GM21717 (cell line): ENCODE data around the gene GNG3.
"Not testable (repeated sequence)": the region's sequence is repeated elsewhere in the genome, so short reads cannot be mapped to it uniquely, and the experiment has no call there.

Source experiments
- ATAC-seq: cut with Tn5 transposase; IDR thresholded peaks from one replicate; pipeline ENCODE4 v1.9.1; 2021; ENCODE audit warnings: mild to moderate bottlenecking, moderate library complexity; ENCODE audit not compliant: unreplicated experiment

The GNG3 gene

DNA sequence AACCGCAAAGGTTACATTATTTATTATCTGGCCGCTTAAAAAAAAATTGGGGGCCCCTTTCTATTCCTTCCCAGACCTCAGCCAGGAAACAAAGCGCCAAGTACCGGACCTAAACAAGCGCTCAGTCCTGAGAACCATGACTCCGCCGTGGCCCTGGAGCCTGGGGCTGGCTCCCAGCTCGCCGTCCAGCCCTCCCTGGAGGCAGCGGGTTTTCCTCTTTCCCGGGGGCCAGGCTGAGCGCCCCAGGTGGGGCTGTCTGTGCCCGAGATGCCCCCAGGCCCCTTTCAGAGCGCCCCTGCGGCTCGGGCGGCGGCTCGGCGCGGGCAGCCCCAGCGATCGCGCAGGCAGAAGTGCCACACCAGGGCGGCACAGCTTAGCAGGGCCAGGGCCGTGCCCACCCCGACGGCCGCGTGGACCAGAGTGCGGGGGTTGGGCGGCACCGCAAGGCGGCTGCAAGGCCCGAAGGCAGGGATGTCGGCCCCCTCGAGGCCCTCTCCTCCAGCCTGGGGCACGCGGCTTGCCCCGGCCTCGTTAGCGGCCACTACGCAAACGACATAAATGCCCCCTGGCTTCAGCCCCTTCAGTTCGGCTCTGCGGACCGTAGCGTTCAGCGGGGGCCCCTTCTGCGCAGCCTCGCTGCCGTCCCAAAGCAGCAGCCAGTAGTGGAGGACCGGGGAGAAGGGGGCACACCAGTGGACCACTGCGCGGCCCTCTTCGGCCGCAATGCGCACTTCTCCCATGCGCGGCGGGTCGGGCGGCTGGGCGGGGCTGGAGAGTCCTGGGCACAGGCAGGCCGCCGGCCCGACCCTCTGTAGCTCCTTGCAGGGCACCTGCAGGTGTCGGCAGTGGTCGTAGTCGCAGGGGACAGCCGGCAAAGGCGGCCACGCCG, 19.7 kb upstream of the GNG3 start:
- ATAC-seq, result no peak

DNA sequence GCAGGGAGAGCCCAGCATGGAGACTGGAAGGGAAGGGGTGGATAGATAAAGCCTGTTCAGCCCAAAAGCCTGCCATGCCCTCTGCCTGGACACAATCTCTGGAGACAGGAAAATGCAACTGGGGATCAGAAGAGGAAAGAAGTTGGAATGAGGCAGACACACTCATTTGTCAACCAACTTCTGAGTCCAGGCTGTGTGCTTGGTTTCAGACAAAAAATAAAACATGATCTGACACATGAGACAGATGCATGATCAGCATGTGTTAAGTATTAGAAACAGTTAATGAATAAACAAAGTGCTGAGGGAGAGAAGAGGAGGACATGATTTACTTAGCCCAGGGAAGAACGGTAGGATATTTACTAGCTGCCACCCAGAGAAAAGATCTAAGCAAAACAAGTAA, 19.0 kb upstream of the GNG3 start:
- ATAC-seq, result no peak

DNA sequence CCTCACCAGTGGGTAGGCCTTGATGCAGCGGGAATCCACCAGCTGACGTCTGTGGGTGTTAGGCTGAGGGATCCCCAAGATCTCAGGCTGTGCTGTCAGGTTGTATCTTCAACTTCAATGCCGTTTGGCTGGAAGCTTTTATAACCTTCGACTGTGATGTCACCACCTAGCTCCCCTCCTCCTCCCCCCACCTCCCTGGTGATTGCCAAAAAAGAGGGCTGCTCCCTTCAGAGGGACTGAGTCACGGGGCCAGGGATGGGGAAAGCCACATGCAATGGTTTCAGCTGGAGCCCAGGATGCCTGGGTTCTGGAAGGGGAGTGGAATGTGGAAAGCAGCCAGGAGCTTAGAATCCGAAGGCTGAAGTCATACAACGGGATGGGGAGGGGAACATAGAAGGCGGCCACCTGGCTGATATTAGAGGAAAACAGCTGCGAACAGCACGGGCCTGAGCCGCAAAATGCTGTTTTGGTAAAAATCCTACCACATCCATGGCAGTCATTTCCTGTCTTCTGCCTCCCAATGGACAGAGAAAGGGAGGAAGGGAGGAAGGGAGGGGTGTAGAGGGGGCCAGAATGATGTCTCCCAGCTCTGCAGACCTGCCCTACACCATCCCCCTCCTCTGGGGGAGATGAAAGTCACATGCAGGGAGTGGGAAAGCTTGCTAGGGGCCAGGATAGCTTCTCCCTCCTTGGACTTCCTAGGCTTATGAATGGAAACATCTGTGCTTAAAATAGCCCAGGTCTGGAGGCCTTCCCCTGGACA, 17.9 kb upstream of the GNG3 start, which contains the start of gene LRRN4CL:
Gene LRRN4CL (minus strand): TSS at position 110 of the 763 bp plus-strand sequence. CDS start 1,022 bp downstream, outside the sequence.
- no peak for ATAC-seq

DNA sequence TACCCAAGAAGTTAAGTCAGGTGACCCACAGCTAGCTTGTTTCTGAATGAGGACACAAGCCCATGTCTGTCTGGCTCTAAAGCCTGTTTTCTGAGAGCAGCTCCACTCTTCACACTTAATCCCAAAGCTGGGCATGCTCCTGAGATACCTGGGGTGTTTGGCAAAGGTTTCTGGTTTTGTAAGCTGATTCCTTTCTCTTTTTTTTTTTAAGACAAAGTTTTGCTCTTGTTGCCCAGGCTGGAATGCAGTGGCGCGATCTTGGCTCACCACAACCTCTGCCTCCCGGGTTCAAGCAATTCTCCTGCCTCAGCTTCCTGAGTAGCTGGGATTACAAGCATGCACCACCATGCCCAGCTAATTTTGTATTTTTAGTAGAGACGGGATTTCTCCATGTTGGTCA, 13.9 kb upstream of the GNG3 start:
- not testable (repeated sequence) for ATAC-seq

DNA sequence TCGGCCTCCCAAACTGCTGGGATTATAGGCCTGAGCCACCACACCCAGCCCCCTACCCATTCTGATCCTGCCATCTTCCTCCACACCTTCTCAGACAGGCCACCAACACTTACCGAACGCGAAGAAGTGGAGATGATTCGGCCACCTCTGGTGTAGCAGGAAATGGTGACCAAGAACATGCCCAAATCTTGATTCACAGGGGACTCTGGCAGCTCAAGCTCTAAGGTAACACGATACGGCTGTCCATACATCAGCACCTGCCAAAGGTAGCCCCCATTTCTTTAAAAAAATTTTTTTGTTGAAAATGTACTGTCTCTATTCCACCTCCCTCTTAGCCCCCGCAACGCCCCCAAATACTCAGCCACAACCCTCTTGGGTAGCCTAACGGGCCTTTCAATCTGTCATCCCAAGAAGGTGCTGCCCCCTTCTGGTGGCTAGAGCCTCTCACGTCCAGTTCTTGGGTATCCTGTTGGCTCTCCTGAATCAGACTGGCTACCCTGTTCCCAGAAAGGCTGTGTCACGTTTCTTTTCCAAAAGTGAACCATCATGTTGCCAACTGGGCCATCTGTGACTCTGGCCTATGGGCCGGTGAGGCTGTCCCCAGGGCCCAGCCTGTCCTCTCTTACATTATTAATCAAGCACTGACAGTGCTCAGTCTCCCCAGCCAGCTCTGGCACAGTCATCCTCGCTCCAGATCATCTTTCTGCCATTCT, 12.9 kb upstream of the GNG3 start:
- ATAC-seq, result no peak

DNA sequence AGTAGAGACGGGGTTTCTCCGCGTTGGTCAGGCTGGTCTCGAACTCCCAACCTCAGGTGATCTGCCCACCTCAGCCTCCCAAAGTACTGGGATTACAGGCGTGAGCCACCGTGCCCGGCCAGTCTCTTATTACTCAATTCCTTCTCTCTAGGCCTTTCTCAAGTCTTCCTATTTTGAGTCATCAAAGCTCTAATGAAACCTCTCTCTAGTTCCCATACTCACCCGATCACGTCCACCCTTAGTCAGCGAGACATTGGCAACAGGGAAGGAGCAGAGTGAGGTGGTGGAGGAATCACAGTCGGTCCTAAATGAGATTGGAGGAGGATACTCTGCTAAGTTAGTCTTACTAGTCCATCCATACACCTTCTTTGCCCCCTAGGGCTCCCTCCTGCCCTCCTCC, 5.2 kb upstream of the GNG3 start:
- no peak for ATAC-seq

DNA sequence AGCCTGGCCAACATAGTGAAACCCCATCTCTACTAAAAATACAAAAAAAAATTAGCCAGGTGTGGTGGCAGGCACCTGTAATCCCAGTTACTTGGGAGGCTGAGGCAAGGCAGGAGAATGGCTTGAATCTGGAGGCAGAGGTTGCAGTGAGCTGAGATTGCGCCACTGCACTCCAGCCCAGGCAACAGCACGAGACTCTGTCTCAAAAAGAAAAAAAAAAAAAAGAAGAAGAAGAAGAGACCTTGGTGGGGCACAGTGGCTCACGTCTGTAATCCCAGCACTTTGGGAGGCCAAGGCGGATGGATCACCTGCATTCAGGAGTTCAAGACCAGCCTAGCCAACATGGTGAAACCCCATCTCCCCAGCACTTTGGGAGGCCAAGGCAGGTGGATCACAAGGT, 3.6 kb upstream of the GNG3 start:
- ATAC-seq, result not testable (repeated sequence)

DNA sequence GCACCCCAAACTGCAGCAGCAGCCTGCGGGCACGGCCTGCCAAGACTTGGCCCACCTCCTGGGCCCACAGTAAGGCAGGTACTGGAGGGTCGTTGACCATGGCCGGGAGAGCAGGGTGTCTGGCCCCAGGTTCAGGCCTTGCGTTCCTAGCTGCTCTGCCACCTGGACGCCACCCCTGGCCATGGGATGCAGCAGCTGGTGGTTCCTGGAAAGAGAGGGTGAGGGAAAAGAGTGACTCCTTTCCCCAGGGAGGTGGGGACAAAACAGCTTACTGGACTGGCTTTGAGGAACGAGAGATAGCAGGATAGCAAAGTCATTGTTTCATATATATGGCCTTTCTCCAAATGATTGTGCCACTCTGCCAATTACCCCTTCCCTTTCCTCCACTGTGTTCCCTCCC, 2.1 kb upstream of the GNG3 start:
- ATAC-seq, result no peak

DNA sequence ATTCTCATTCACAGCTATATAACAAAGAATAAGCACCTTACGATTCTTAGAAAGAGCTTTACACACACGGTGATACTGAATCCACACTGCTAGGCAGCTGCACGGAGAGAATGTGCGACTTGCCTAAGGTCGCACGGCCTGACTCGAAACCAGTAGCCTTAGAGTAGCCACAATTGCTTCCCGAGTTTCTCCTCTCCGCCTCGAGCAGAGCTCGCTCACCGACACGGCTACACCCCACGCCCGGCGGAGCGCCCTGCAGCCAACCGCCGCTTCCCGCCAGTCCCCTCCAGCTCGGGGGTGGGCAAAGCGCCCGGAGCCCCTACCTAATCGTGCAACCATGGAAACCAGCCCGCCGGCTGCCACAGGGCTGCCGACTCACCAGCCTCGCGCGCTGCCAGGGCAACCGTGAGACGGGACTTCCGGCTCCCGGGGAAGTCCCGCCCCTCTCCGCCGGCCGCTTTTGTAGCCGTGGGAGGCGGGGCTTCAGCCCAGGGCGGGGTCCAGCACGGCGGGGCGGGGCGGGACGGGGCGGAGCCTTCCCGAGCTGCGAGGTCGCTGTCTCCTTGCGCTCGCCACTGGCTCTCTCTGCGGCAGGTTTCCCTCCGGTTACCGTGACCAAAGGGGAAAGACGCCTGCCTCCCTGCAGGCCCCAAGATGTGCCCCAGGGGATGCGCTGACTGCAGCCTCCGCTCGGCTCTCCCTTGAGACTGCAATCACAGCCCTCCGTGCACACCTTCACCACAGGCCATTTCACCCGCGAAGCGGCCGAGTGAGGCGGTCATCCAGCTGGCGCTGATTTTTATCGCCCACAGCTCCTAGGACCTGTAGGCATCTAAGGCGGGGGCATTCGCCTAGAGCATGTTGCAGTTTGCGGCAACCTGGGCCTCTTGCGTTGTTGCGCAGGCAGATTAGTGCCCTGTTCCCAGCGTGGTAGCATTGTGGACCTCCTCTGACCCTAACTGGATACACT, 1.3 kb upstream of the GNG3 start:
- peak; percentile 28 for ATAC-seq

DNA sequence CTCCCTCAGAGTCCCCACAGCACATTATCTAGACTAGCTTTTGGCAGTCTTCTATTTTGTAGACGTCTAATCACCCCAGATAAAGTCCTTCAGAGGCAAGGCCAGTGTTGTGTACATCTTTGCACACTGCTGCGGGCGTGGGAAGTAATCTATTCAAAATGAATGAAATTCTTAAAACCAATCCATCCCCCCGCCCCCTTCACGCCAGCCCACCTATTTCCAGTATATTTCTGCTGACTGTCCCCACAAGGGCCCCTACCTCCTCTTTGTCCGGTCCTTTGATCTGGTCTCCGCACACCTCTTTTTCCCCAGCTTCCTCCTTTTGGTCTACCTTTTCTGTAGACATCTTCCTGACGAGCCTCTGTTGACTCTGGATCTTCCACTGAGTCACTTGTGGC, 627 bp upstream of the GNG3 start:
- no peak for ATAC-seq

DNA sequence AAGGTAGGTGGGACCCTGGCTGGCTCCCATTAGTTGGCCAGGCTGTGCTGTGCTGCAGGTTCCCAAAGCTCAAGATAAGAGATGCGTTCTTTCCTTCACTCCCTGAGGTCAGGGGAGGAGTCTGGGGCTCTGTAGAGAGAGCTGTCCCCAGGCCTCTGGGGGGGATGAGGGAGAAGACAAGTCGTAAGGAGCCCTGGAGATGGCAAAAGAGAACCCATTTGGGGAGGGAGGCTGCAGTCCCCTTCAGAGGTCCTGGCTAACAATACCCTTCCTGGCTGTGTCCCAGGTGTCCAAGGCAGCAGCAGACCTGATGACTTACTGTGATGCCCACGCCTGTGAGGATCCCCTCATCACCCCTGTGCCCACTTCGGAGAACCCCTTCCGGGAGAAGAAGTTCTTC, 916 bp downstream of the GNG3 start:
- ATAC-seq, result no peak

DNA sequence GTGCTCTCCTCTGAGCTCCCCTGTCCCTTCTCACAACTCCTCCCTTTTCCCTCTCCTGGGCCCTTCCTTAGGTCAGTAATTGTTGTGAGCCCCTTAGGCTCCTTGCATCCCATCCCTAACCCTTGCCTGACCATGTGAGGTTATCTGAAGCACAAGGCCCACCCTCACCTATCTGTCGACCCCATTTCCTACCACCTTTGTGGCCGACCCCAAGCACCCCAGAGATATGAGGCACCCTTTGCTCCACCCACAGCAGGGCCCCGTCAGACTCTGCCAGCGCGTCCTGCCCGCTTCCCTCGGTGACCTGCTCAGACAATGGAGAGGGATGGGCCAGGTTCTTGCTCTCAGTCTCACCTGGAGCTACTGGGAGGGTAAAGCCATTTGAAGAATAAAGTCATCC, 1.3 kb downstream of the GNG3 start:
- ATAC-seq, result no peak

DNA sequence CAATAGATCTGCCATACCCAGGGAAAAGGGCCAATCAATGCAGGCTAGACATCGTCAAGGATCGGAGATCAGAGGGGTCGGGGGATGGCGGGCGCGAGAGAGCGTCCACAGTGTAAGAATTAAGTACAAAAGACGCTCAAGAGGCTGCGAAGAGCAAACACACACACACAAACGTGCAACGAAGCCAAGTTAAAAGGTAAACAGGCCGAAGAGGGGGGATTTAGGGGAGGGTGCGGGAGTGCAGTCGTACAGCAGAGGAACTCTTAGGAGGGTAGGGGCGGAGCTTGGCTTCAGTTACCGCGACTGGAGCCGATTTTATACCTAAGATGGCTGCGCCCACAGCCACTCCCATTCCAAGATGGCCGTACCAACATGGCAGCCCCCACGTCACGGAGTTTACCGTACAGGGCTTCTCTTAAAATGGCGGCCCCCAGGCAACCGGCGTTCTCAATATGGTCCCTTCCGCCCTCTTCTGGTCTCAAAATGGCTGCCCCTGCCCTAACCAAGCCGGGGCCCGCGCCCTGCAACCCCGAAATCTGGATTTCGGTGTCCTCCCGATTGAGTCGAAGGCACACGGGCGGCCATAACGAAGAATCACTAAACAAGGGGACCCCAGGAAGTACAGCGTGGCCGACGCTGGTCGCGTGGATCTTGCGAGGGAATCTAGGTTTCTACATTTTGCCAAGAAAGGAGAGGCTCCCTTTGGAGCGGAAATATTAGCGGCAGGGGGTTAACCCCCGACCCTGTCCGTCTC, 1.9 kb downstream of the GNG3 start:
- peak; percentile 66 for ATAC-seq

DNA sequence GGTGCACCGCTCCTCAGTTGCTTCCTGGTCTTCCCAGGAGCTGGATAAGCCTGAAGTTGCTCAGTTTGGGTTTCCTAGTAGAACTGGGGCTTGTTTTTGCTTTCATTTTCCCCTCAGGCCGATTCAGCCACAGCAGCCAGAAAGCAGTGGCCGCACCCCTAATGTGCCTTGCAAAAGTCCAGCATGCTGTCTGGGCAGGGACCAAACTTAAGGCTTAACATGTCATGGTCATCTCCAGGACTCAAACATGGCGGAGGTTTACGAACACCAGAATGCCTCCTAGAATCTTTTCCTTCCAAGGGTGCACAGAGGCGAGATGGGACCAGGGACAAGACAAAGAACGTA, 2.5 kb downstream of the GNG3 start:
- ATAC-seq, result no peak

DNA sequence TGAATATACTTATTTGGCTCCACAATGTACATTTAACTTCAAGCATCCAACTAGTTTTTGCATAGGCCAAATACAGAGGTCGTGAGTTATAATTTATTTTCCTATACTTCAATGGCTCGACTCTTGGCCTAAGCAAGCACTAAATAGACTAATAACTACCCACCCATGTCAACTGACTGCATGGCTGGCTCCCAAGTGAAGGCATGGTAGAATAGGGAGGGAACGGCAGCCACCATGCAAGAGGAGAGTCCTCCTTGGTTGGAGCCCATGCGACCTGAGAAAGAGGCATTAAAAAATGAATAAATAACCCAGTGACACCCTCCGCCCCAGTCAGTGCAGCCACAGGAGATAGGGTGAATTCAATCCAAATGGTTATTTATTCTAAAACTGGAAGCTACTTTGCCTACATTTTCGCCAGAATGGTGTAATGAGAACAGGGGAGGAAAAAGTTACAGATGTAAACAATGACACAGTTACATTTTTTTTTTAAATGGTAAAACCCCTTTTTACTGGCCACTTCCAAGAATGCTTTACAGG, 4.9 kb downstream of the GNG3 start:
- ATAC-seq, result no peak

DNA sequence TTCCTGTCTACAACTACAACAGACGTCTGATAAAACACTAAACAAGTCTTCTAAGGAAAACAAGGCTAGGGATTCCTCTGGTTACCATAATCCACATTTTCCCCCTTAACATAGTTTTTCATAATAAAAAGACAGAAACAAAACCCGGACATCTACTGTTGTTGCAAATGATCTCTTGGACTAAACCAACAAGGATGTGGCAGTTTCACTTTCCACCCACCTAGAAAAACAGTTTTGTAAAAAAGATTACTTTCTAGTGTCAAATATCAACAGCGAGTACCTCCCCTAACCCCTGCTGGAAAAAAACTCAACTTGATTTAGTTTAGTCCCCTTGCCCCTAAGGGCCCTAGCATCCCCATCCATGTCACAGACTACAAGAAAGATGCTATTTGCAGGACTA, 5.4 kb downstream of the GNG3 start:
- no peak for ATAC-seq

DNA sequence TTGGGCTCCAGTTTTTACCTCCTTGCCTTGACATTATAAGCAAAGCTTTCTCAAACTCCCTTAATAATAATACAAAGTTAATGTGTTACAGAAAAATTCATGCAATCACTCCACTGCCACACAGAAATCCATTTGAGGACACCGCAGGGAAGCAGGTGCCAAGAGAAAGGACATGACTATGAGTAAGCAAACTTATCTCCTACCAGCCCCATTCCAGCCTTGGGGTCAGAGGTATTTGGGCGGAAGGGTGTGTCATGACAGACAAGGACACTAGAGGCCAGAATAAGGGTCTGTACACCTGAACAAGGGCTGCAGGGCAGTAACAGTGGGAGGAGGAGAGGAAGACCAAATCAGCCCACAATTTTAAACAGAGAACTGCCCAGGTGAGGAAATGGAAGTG, 5.9 kb downstream of the GNG3 start:
- ATAC-seq, result no peak

DNA sequence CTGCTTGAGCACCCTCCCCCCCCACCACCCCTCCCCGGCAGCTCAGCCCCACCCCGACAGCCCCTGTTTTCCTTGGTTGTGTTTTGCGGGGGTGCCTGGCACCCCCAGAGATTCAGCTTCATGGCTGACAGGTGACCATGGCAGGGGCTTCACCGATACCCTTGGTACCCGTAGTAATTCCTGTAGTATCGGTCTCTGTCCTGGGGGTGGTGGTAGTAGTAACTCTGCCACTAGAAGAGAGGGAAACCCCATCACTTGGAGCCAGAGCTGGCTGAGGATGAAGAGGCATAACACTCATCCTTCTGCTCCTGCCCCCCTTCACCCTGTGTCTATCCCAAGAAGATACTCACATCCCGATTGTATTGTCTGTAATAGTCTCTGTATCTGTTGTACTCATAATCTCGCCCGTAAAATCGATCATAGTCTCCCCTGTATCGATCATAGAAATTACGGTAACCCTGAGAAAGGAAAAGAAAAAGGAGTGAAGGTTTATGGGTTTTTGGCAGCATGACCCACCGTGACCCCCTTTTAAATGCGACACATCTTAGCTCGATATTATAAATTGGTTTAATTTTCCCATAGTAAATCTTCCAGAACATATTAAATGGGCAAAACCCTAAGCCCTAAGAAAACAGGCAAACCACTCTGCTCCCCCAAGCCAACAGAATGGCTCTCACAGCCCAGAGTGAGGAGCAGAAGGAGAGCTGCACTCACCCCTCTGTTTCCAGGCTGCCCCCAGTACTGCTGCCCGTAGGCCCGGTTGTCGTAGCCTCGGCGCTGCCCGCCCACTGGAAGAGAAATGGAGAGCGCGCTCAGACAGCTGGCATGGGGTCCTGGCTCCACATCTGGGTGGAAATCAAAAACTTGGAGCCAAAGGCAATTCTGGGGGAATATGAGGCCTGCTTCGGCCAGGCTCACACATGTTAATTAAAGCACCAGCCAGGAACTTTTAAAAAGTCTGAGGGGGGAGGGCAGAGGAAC, 8.0 kb downstream of the GNG3 start:
- no peak for ATAC-seq
